Keratinocyte (primary cell): ENCODE results near the gene PRR22. TPM values are rescaled to one million over a fixed set of nuclear protein-coding genes. Genes with fewer than 3 reads are reported as not detected.

Source experiments
- DNase-seq: peaks from one replicate; pipeline ENCODE4 v3.0.0-alpha.2; 2011; ENCODE audit warnings: low read depth, missing footprints, low spot score
- FAIRE-seq: peaks from 2 replicates; lab custom pipeline; 2011; peaks lifted over from hg19 to GRCh38; lab: Jason Lieb, UNC
- H2AFZ ChIP-seq: 2 replicates; pipeline ENCODE4 v1.6.0; 2012; ENCODE audit warnings: low read length, control low read depth, inconsistent platforms; ENCODE audit not compliant: control insufficient read depth
- H3K27ac ChIP-seq: 2 replicates; pipeline ENCODE4 v1.5.1; 2011; ENCODE audit warnings: low read length; ENCODE audit not compliant: control insufficient read depth, insufficient read depth
- H3K27me3 ChIP-seq: 3 replicates; pipeline ENCODE4 v1.6.0; 2011; ENCODE audit warnings: low read length; ENCODE audit not compliant: control insufficient read depth, insufficient read depth; ENCODE audit errors: extremely low read depth
- H3K36me3 ChIP-seq, 2 experiments: 2 replicates in 1 of 2; 3 replicates in 1 of 2; pipeline ENCODE4 v1.5.1; 2011; ENCODE audit warnings: low read length in 2 of 2, mild to moderate bottlenecking in 1 of 2; ENCODE audit not compliant: control insufficient read depth in 2 of 2, insufficient read depth in 2 of 2; ENCODE audit errors: extremely low read depth in 1 of 2
- H3K4me1 ChIP-seq: 3 replicates; pipeline ENCODE4 v1.5.1; 2011; ENCODE audit warnings: low read length; ENCODE audit not compliant: control insufficient read depth, insufficient read depth; ENCODE audit errors: extremely low read depth
- H3K4me2 ChIP-seq: 3 replicates; pipeline ENCODE4 v1.6.0; 2011; ENCODE audit warnings: low read depth, low read length; ENCODE audit not compliant: control insufficient read depth, insufficient read depth; ENCODE audit errors: extremely low read depth
- H3K4me3 ChIP-seq, 3 experiments: fragments of 200-600 bp in 1 of 3; sonication (generic) in 1 of 3; 2 replicates in 2 of 3; 3 replicates in 1 of 3; pipeline ENCODE4 v1.5.1; 2011 to 2016; ENCODE audit warnings: low read length in 3 of 3, mild to moderate bottlenecking in 3 of 3, control low read depth in 2 of 3, inconsistent platforms in 1 of 3, low read depth in 1 of 3, mixed read lengths in 1 of 3, mixed run types in 1 of 3, moderate library complexity in 1 of 3; ENCODE audit not compliant: control insufficient read depth in 2 of 3, insufficient read depth in 2 of 3; ENCODE audit errors: extremely low read depth in 1 of 3
- H3K79me2 ChIP-seq: 2 replicates; pipeline ENCODE4 v1.6.0; 2012; ENCODE audit warnings: low read length; ENCODE audit not compliant: control insufficient read depth, insufficient read depth
- H3K9ac ChIP-seq: 3 replicates; pipeline ENCODE4 v1.6.0; 2011; ENCODE audit warnings: low read length; ENCODE audit not compliant: control insufficient read depth, insufficient read depth; ENCODE audit errors: extremely low read depth
- H3K9me1 ChIP-seq: 3 replicates; pipeline ENCODE4 v1.6.0; 2011; ENCODE audit warnings: low read length; ENCODE audit not compliant: control insufficient read depth, insufficient read depth; ENCODE audit errors: extremely low read depth
- H3K9me3 ChIP-seq: 2 replicates; pipeline ENCODE4 v1.5.1; 2012; ENCODE audit warnings: low read depth, low read length; ENCODE audit not compliant: control insufficient read depth
- H4K20me1 ChIP-seq: 3 replicates; pipeline ENCODE4 v1.6.0; 2011; ENCODE audit warnings: low read length; ENCODE audit not compliant: control insufficient read depth, insufficient read depth; ENCODE audit errors: extremely low read depth
- EZH2 ChIP-seq: IDR thresholded peaks from one replicate; pipeline ENCODE4 v1.6.1; 2012; ENCODE audit warnings: inconsistent platforms, mild to moderate bottlenecking, low read length, moderate library complexity
- dilution Hi-C: fragments of 300-500 bp; cut with MboI; formaldehyde crosslinking; loops from one replicate; pipeline ENCODE4 v1.7.0; 2020; ENCODE audit warnings: low sequenced_read_pairs; ENCODE audit not compliant: extremely low pct_ligation_motif_present
- polyA plus RNA-seq, 5 experiments: library from polyadenylated mRNA; depleted of rRNA in 3 of 5; stranded (reverse) in 3 of 5; stranded (forward) in 1 of 5; unstranded in 1 of 5; fragments of >200 nt; gene quantifications; 1 replicate in 1 of 5; 2 replicates in 3 of 5; 3 replicates in 1 of 5; pipeline versions ENCODE4 v1.2.1 to v1.2.3, GENCODE V29; 2011 to 2012; ENCODE audit warnings: missing spikeins in 2 of 5, low read depth in 1 of 5, low replicate concordance in 1 of 5
- TF ChIP-seq, protein P1 (sequence below), 3 experiments: IDR thresholded peaks in 1 of 3; conservative IDR thresholded peaks in 1 of 3; optimal IDR thresholded peaks in 1 of 3; 2 replicates in 2 of 3; 3 replicates in 1 of 3; pipeline versions ENCODE3 to v1.5.1; 2011; ENCODE audit warnings: low read length in 3 of 3, mild to moderate bottlenecking in 3 of 3, moderate library complexity in 2 of 3, control low read depth in 1 of 3, inconsistent platforms in 1 of 3; ENCODE audit not compliant: insufficient read depth in 2 of 3; ENCODE audit errors: extremely low read depth in 1 of 3

The PRR22 gene
- polyA plus RNA-seq, 1 donor (not counting 4 experiments of a cell fraction or from before 2014, with no cell fraction given), result 0.55 TPM

- no peaks in the 10 kb centered on the region for H3K36me3 ChIP-seq
- DNase-seq (no peak), FAIRE-seq (no peak)
- no peak overlapping the region for H3K27ac ChIP-seq
- H2AFZ ChIP-seq, result no peak overlapping the region
- H3K4me2 ChIP-seq, result no peak overlapping the region
- dilution Hi-C loops, result no loop called here
- no peaks in the 10 kb centered on the region for H3K27me3 ChIP-seq
- H3K79me2 ChIP-seq, result no peaks in the 10 kb centered on the region
- no peaks in the 10 kb centered on the region for H3K4me1 ChIP-seq
- no peaks in the 10 kb centered on the region for H3K9me3 ChIP-seq
- H3K4me3 ChIP-seq, result no peak overlapping the region
- H3K9me1 ChIP-seq, result no peaks in the 10 kb centered on the region
- TF ChIP-seq, protein P1, sequence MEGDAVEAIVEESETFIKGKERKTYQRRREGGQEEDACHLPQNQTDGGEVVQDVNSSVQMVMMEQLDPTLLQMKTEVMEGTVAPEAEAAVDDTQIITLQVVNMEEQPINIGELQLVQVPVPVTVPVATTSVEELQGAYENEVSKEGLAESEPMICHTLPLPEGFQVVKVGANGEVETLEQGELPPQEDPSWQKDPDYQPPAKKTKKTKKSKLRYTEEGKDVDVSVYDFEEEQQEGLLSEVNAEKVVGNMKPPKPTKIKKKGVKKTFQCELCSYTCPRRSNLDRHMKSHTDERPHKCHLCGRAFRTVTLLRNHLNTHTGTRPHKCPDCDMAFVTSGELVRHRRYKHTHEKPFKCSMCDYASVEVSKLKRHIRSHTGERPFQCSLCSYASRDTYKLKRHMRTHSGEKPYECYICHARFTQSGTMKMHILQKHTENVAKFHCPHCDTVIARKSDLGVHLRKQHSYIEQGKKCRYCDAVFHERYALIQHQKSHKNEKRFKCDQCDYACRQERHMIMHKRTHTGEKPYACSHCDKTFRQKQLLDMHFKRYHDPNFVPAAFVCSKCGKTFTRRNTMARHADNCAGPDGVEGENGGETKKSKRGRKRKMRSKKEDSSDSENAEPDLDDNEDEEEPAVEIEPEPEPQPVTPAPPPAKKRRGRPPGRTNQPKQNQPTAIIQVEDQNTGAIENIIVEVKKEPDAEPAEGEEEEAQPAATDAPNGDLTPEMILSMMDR (optimal IDR thresholded peaks at IDR 0.05 in 1 of 3, IDR thresholded peaks at IDR 0.05 in 1 of 3, conservative IDR thresholded peaks at IDR 0.05 in 1 of 3; ENCODE audit: extremely low read depth in 1 of 3, insufficient read depth in 2 of 3, low read length in 3 of 3), result no peak
- no peak for TF ChIP-seq EZH2
- no peaks in the 10 kb centered on the region for H4K20me1 ChIP-seq
- H3K9ac ChIP-seq, result no peak overlapping the region
These were observed 6.1 kb downstream of the PRR22 start for GRCh38 chr19:5778402-5778801.

- H3K27me3 ChIP-seq, result no peaks in the 10 kb centered on the region
- H3K4me3 ChIP-seq, result no peak overlapping the region
- H2AFZ ChIP-seq, result no peak overlapping the region
- FAIRE-seq (no peak), DNase-seq (no peak)
- no peaks in the 10 kb centered on the region for H3K9me1 ChIP-seq
- H3K36me3 ChIP-seq, result no peaks in the 10 kb centered on the region
- TF ChIP-seq, protein P1 (optimal IDR thresholded peaks at IDR 0.05 in 1 of 3, IDR thresholded peaks at IDR 0.05 in 1 of 3, conservative IDR thresholded peaks at IDR 0.05 in 1 of 3; ENCODE audit: extremely low read depth in 1 of 3, insufficient read depth in 2 of 3, low read length in 3 of 3), result no peak
- TF ChIP-seq EZH2, result no peak
- H4K20me1 ChIP-seq, result no peaks in the 10 kb centered on the region
- H3K27ac ChIP-seq, result no peak overlapping the region
- dilution Hi-C loops, result no loop called here
- no peaks in the 10 kb centered on the region for H3K4me1 ChIP-seq
- H3K79me2 ChIP-seq, result no peaks in the 10 kb centered on the region
- no peaks in the 10 kb centered on the region for H3K9me3 ChIP-seq
- H3K9ac ChIP-seq, result no peak overlapping the region
- peak overlapping the region; percentile 6 for H3K4me2 ChIP-seq
These were observed 8.8 kb downstream of the PRR22 start for GRCh38 chr19:5775668-5776309.
